ENCODE data around the gene NDOR1. TPM values are rescaled to one million over a fixed set of nuclear protein-coding genes. Genes with fewer than 3 reads are reported as not detected.

The NDOR1 gene
- total RNA-seq, 2 donors from 2014 or later = 17.1 to 22.7 TPM

- no peak for TF ChIP-seq POLR2A (IDR thresholded peaks at IDR 0.05)
- TF ChIP-seq CTCF (IDR thresholded peaks at IDR 0.05) = no peak
- Histone ChIP-seq H3K27ac (peak overlapping the region in 2 of 4 donors; percentile 76 to 77), H3K27me3 (peaks cover 0 to 9% of the 10 kb centered on the region in 2 donors), H3K36me3 (replicated peaks in 1 of 2; ENCODE audit: insufficient read depth in 1 of 2, low read depth in 2 of 2) (no peaks in the 10 kb centered on the region), H3K4me3 (no peak overlapping the region), H3K4me1 (peaks cover 44% of the 10 kb centered on the region), H3K9me3 (no peaks in the 10 kb centered on the region)
- DNase-seq = no peak
- WGBS, 2 donors = 76% methylated on average over 14 of the region's 21 CpGs; no CpG with 5 or more reads in 1 of the 2 donors
- ATAC-seq = no peak
- intact Hi-C loops (cut with DNase I) = no loop called here
Observed at GRCh38 chr9:137225699-137226331, 20.3 kb downstream of the NDOR1 start.

GRCh38 chr9:137226338-137227053 lies 21.0 kb downstream of the NDOR1 start:
- Histone ChIP-seq H3K9me3 (no peaks in the 10 kb centered on the region), H3K36me3 (replicated peaks in 1 of 2; ENCODE audit: insufficient read depth in 1 of 2, low read depth in 2 of 2) (no peaks in the 10 kb centered on the region), H3K4me3 (no peak overlapping the region), H3K4me1 (peaks cover 42% of the 10 kb centered on the region), H3K27me3 (peaks cover 0 to 12% of the 10 kb centered on the region in 2 donors), H3K27ac (peak overlapping the region; percentile 58 to 85 (median 76))
- WGBS, 2 donors = 59 to 65% methylated on average over 13 to 18 of the region's 18 CpGs
- intact Hi-C loops (cut with DNase I) = no loop called here
- DNase-seq (no peak), ATAC-seq (no peak)
- no peak for TF ChIP-seq POLR2A (IDR thresholded peaks at IDR 0.05)
- no peak for TF ChIP-seq CTCF (IDR thresholded peaks at IDR 0.05)

- WGBS, 2 donors = 0 to 15% methylated on average over 2 to 25 of the region's 25 CpGs
- no peak within 1 kb of the TSS for H3K4me3 ChIP-seq
- TF ChIP-seq POLR2A (IDR thresholded peaks at IDR 0.05) (no peak), CTCF (IDR thresholded peaks at IDR 0.05) (peak; percentile 87 to 98 (median 97))
Observed at GRCh38 chr9:137227054-137227852, 21.8 kb downstream of the NDOR1 start, which contains the start of gene RNF224. Gene RNF224, plus strand, starts transcription at chr9:137227502. Its CDS starts 834 bp downstream, at chr9:137228336.

GRCh38 chr9:137227853-137228505 lies 22.5 kb downstream of the NDOR1 start:
- WGBS, 2 donors = 3 to 17% methylated on average over 7 to 16 of the region's 18 CpGs
- peak overlapping the region in 3 of 4 donors; percentile 41 to 77 (median 76) for H3K27ac ChIP-seq
- intact Hi-C loops (cut with DNase I) = no loop called here
- no peak overlapping the region for H3K4me3 ChIP-seq
- DNase-seq (no peak), ATAC-seq (no peak)
- H3K27me3 ChIP-seq = peaks cover 0 to 12% of the 10 kb centered on the region in 2 donors
- no peaks in the 10 kb centered on the region for H3K36me3 ChIP-seq (replicated peaks in 1 of 2; ENCODE audit: insufficient read depth in 1 of 2, low read depth in 2 of 2)
- no peaks in the 10 kb centered on the region for H3K9me3 ChIP-seq
- TF ChIP-seq POLR2A (IDR thresholded peaks at IDR 0.05) (no peak), CTCF (IDR thresholded peaks at IDR 0.05) (no peak)
- H3K4me1 ChIP-seq = peaks cover 32% of the 10 kb centered on the region

More at GRCh38 chr9:137227054-137227852, 21.8 kb downstream of the NDOR1 start, which contains the start of gene RNF224:
- Histone ChIP-seq H3K27me3 (peaks cover 0 to 12% of the 10 kb centered on the region in 2 donors), H3K27ac (peak within 1 kb of the TSS; percentile 58 to 85 (median 76)), H3K4me1 (peaks cover 39% of the 10 kb centered on the region), H3K36me3 (replicated peaks in 1 of 2; ENCODE audit: insufficient read depth in 1 of 2, low read depth in 2 of 2) (no peaks in the 10 kb centered on the region), H3K9me3 (no peaks in the 10 kb centered on the region)
- DNase-seq (peak; percentile 87 to 96 (median 91)), ATAC-seq (peak; percentile 58)
- intact Hi-C loops (cut with DNase I) = no loop called here
